ENCODE results near the gene WASF3. TPM values are rescaled to one million over a fixed set of nuclear protein-coding genes. Genes with fewer than 3 reads are reported as not detected.
A peak's percentile ranks its signal among the peaks of the same experiment; 100 is the strongest.
"Not testable (repeated sequence)": the region's sequence is repeated elsewhere in the genome, so short reads cannot be mapped to it uniquely, and the experiment has no call there.

Gene WASF3
- total RNA-seq, 1 donor from 2014 or later = 187 TPM

- Mint-ChIP-seq H3K36me3 (ENCODE audit: insufficient read depth) (peaks cover 84% of the 10 kb centered on the region), H3K27me3 (no peaks in the 10 kb centered on the region), H3K4me3 (ENCODE audit: low read depth) (no peak overlapping the region), H3K9me3 (ENCODE audit: low read depth) (peaks cover 26% of the 10 kb centered on the region), H3K4me1 (ENCODE audit: low read depth) (peaks cover 1% of the 10 kb centered on the region), H3K27ac (no peak overlapping the region)
- TF ChIP-seq, protein P1, sequence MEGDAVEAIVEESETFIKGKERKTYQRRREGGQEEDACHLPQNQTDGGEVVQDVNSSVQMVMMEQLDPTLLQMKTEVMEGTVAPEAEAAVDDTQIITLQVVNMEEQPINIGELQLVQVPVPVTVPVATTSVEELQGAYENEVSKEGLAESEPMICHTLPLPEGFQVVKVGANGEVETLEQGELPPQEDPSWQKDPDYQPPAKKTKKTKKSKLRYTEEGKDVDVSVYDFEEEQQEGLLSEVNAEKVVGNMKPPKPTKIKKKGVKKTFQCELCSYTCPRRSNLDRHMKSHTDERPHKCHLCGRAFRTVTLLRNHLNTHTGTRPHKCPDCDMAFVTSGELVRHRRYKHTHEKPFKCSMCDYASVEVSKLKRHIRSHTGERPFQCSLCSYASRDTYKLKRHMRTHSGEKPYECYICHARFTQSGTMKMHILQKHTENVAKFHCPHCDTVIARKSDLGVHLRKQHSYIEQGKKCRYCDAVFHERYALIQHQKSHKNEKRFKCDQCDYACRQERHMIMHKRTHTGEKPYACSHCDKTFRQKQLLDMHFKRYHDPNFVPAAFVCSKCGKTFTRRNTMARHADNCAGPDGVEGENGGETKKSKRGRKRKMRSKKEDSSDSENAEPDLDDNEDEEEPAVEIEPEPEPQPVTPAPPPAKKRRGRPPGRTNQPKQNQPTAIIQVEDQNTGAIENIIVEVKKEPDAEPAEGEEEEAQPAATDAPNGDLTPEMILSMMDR (IDR thresholded peaks at IDR 0.05; ENCODE audit: unreplicated experiment) = no peak
- DNase-seq (ENCODE audit: low spot score, unreplicated experiment) = no peak
These were observed 71.2 kb downstream of the WASF3 start for GRCh38 chr13:26628706-26629105.

DNA sequence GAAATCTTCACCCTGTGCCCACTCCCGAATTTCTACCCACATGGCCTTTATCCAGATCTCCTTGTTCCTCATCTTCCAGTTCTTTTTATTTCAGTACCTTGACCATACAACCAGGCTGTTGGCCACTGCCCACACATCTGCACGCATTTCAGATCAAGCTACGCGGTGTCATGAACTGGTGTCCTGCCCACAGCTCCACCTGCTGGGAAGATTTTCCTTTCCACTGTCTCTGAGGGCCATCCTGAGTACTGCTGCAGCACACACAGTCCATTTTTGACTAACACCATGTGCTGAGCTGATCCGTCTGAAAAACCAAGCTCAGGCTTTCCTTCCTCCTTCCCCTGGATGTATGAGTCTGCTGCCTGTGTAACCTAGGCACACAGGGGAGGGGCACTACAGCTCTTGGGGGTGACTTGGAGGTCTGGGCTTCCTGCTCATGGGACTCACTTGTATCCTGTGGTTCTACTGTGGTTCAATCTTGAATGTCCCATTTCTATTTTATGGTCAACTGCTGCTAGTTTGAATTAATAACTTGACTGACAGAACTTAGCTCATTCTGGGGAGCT lies 71.9 kb downstream of the WASF3 start:
- DNase-seq (ENCODE audit: low spot score, unreplicated experiment) = no peak
- Mint-ChIP-seq H3K9me3 (ENCODE audit: low read depth) (peaks cover 26% of the 10 kb centered on the region), H3K36me3 (ENCODE audit: insufficient read depth) (peaks cover 84% of the 10 kb centered on the region), H3K4me3 (ENCODE audit: low read depth) (no peak overlapping the region), H3K27ac (peak overlapping the region; percentile 5), H3K4me1 (ENCODE audit: low read depth) (peaks cover 1% of the 10 kb centered on the region), H3K27me3 (no peaks in the 10 kb centered on the region)
- TF ChIP-seq, protein P1 (IDR thresholded peaks at IDR 0.05; ENCODE audit: unreplicated experiment) = peak; percentile 4

GRCh38 chr13:26635634-26636033 lies 78.2 kb downstream of the WASF3 start:
- not testable (repeated sequence) for DNase-seq (ENCODE audit: low spot score, unreplicated experiment); H3K27ac Mint-ChIP-seq; H3K27me3 Mint-ChIP-seq; H3K4me3 Mint-ChIP-seq (ENCODE audit: low read depth); H3K4me1 Mint-ChIP-seq (ENCODE audit: low read depth)
- peaks cover 35% of the 10 kb centered on the region for H3K9me3 Mint-ChIP-seq (ENCODE audit: low read depth)
- H3K36me3 Mint-ChIP-seq (ENCODE audit: insufficient read depth) = peaks cover 79% of the 10 kb centered on the region

GRCh38 chr13:26636073-26636472 lies 78.6 kb downstream of the WASF3 start:
- not testable (repeated sequence) for H3K4me1 Mint-ChIP-seq (ENCODE audit: low read depth); DNase-seq (ENCODE audit: low spot score, unreplicated experiment); H3K4me3 Mint-ChIP-seq (ENCODE audit: low read depth); H3K27ac Mint-ChIP-seq; H3K27me3 Mint-ChIP-seq
- H3K9me3 Mint-ChIP-seq (ENCODE audit: low read depth) = peaks cover 35% of the 10 kb centered on the region
- H3K36me3 Mint-ChIP-seq (ENCODE audit: insufficient read depth) = peaks cover 74% of the 10 kb centered on the region

GRCh38 chr13:26646603-26647002 lies 89.1 kb downstream of the WASF3 start:
- TF ChIP-seq, protein P1 (IDR thresholded peaks at IDR 0.05; ENCODE audit: unreplicated experiment) = no peak
- Mint-ChIP-seq H3K4me1 (ENCODE audit: low read depth) (no peaks in the 10 kb centered on the region), H3K27me3 (no peaks in the 10 kb centered on the region), H3K27ac (no peak overlapping the region), H3K36me3 (ENCODE audit: insufficient read depth) (peaks cover 62% of the 10 kb centered on the region), H3K4me3 (ENCODE audit: low read depth) (no peak overlapping the region), H3K9me3 (ENCODE audit: low read depth) (peaks cover 24% of the 10 kb centered on the region)
- DNase-seq (ENCODE audit: low spot score, unreplicated experiment) = no peak

GRCh38 chr13:26651234-26651633 lies 93.8 kb downstream of the WASF3 start:
- H3K9me3 Mint-ChIP-seq (ENCODE audit: low read depth) = peaks cover 13% of the 10 kb centered on the region
- H3K4me1 Mint-ChIP-seq (ENCODE audit: low read depth) = peaks cover 1% of the 10 kb centered on the region
- H3K27me3 Mint-ChIP-seq = no peaks in the 10 kb centered on the region
- peak overlapping the region; percentile 29 for H3K27ac Mint-ChIP-seq
- TF ChIP-seq, protein P1 (IDR thresholded peaks at IDR 0.05; ENCODE audit: unreplicated experiment) = no peak
- H3K4me3 Mint-ChIP-seq (ENCODE audit: low read depth) = no peak overlapping the region
- no peak for DNase-seq (ENCODE audit: low spot score, unreplicated experiment)
- H3K36me3 Mint-ChIP-seq (ENCODE audit: insufficient read depth) = peaks cover 42% of the 10 kb centered on the region
